NT2/D1 (cell line): Measurements from ENCODE around the gene FGD4.

Experiments used
- SUZ12 ChIP-seq: IDR thresholded peaks from 2 replicates; pipeline ENCODE4 v1.6.1; 2011; ENCODE audit not compliant: insufficient read length, insufficient read depth; ENCODE audit errors: extremely low read depth
- YY1 ChIP-seq: IDR thresholded peaks from 2 replicates; pipeline ENCODE4 v1.6.1; 2011; ENCODE audit not compliant: insufficient read length, insufficient read depth
- ZNF274 ChIP-seq: IDR thresholded peaks from 2 replicates; pipeline ENCODE4 v1.6.1; 2011; ENCODE audit warnings: mild to moderate bottlenecking, low read depth, low read length

- TF ChIP-seq YY1 (no peak), ZNF274 (no peak), SUZ12 (no peak)
Measured at GRCh38 chr12:32686340-32686739, 287.0 kb downstream of the FGD4 start.
